Activated B cell treated with CpG ODN at 0.5 μM for 24 hours (primary cell): ENCODE results near the gene PODNL1. TPM values are rescaled to one million over a fixed set of nuclear protein-coding genes. Genes with fewer than 3 reads are reported as not detected.

Experiments
- ATAC-seq: fragments of 200-7000 bp; cut with Tn5 transposase; one replicate; pipeline ENCODE4 v1.10.0; 2021; ENCODE audit warnings: low read depth, mild to moderate bottlenecking, moderate library complexity
- CTCF ChIA-PET: fragments of 350-600 bp; sonication (Branson Sonifier 250); formaldehyde crosslinking; loops from one replicate; lab custom pipeline; 2021; ENCODE audit warnings: antibody characterized with exemption; lab: Charles Lee
- POLR2A ChIA-PET: fragments of 350-600 bp; sonication (Branson Sonifier 250); formaldehyde crosslinking; loops from one replicate; lab custom pipeline; 2021; ENCODE audit warnings: antibody characterized with exemption; lab: Charles Lee
- DNase-seq: peaks from one replicate; pipeline ENCODE4 v3.0.0; 2022
- H3K27ac Mint-ChIP-seq: one replicate; pipeline ENCODE4 v1.8.0; 2020; ENCODE audit warnings: mixed read lengths
- H3K27me3 Mint-ChIP-seq: one replicate; pipeline ENCODE4 v1.8.0; 2021; ENCODE audit warnings: mixed read lengths
- H3K36me3 Mint-ChIP-seq: one replicate; pipeline ENCODE4 v1.8.0; 2021; ENCODE audit warnings: low read depth, mixed read lengths
- H3K4me1 Mint-ChIP-seq: one replicate; pipeline ENCODE4 v1.8.0; 2021; ENCODE audit warnings: mixed read lengths
- H3K4me3 Mint-ChIP-seq: one replicate; pipeline ENCODE4 v1.8.0; 2020; ENCODE audit warnings: mild to moderate bottlenecking, mixed read lengths
- H3K9me3 Mint-ChIP-seq: one replicate; pipeline ENCODE4 v1.8.0; 2020; ENCODE audit warnings: mixed read lengths
- CTCF ChIP-seq: fragments of 200-600 bp; IDR thresholded peaks from one replicate; pipeline ENCODE4 v1.8.0; 2022; ENCODE audit warnings: antibody characterized with exemption, mild to moderate bottlenecking
- intact Hi-C: fragments of 100-400 bp; cut with micrococcal nuclease; formaldehyde crosslinking; loops from one replicate; pipeline ENCODE4 v1.15.1; 2024
- total RNA-seq: library from RNA; stranded (reverse); gene quantifications from 2 replicates; pipeline ENCODE4 v1.2.3, GENCODE V29; 2022

Gene PODNL1
- 0.44 TPM in 1 of 2 replicates, not detected in the other for total RNA-seq

GRCh38 chr19:13938301-13939064 is at the start of gene PODNL1:
Gene PODNL1 (minus strand): TSS chr19:13938417. CDS start chr19:13938181, 236 bp downstream.
- Mint-ChIP-seq H3K27ac (no peak within 1 kb of the TSS), H3K27me3 (peaks cover 4% of the 10 kb centered on the region), H3K36me3 (no peaks in the 10 kb centered on the region), H3K4me1 (peaks cover 2% of the 10 kb centered on the region), H3K9me3 (no peaks in the 10 kb centered on the region), H3K4me3 (no peak within 1 kb of the TSS)
- ATAC-seq (no peak), DNase-seq (no peak)
- no peak for TF ChIP-seq CTCF
- intact Hi-C loops = no loop called here
- ChIA-PET POLR2A (no interaction called here), CTCF (no interaction called here)

- ATAC-seq (no peak), DNase-seq (no peak)
- H3K27ac Mint-ChIP-seq = peak overlapping the region; percentile 97
- intact Hi-C loops = no loop called here
- TF ChIP-seq CTCF = no peak
- POLR2A ChIA-PET = interaction anchor here (0.6 to 7.1 kb wide), 12 partner anchors 8 to 193 kb away, joined by 3 to 107 read pairs (median 6); partner anchors contain the start of genes DCAF15, IL27RA and RFX1
- H3K27me3 Mint-ChIP-seq = no peaks in the 10 kb centered on the region
- H3K9me3 Mint-ChIP-seq = no peaks in the 10 kb centered on the region
- H3K4me1 Mint-ChIP-seq = peaks cover 70% of the 10 kb centered on the region
- peaks cover 32% of the 10 kb centered on the region for H3K36me3 Mint-ChIP-seq
- CTCF ChIA-PET = interaction anchor here (1.2 kb wide), 1 partner anchor 44 kb away, joined by 5 read pairs; the partner anchor contains the start of gene IL27RA
- peak overlapping the region; percentile 60 for H3K4me3 Mint-ChIP-seq
Measured at GRCh38 chr19:13987101-13987890, 49.1 kb upstream of the PODNL1 start.

- TF ChIP-seq CTCF = no peak
- ATAC-seq = peak; percentile 83
- ChIA-PET POLR2A (interaction anchor here (0.5 to 7.1 kb wide), 12 partner anchors 8 to 210 kb away, joined by 3 to 107 read pairs (median 5); partner anchors contain the start of genes DCAF15, IL27RA and RFX1), CTCF (no interaction called here)
- Mint-ChIP-seq H3K9me3 (no peaks in the 10 kb centered on the region), H3K4me3 (peak overlapping the region; percentile 60), H3K36me3 (peaks cover 30% of the 10 kb centered on the region), H3K4me1 (peaks cover 78% of the 10 kb centered on the region), H3K27me3 (no peaks in the 10 kb centered on the region), H3K27ac (peak overlapping the region; percentile 97)
- peak; percentile 94 for DNase-seq
- intact Hi-C loops = loop anchor here (1.0 kb wide), 4 partner anchors 20 to 46 kb away; partner anchors contain the start of genes DCAF15 and RFX1
Measured at GRCh38 chr19:13986348-13986904, 48.2 kb upstream of the PODNL1 start.

DNA sequence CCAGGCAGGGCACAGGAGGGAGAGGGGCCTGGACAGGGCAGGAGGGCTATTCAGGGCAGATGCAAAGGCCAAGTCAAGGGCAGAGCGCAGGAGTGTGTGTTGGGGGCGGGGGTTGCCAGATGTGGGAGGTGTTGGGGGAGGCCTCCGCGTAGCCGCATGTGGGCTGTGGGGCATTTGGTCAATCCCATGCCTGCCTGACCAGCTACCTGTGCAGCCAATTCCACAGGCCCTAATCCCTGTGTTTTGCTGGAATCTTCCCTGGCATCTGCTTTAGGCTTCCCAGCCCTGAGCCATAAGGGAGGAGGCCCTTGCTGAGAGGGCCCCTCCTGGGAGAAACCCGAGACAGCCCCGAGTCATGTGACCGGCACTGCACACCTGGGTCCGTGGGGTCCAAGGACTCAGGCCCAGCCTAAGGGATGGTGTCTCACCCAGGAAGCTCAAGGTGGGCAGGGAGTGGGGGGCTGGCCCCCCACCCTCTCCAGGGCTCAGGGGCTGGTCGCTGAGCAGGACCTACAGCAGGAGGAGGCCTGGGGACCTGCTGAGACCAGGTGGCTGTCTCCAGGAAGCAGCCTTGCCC is 47.6 kb upstream of the PODNL1 start:
- Mint-ChIP-seq H3K4me1 (peaks cover 82% of the 10 kb centered on the region), H3K36me3 (peaks cover 25% of the 10 kb centered on the region), H3K27me3 (no peaks in the 10 kb centered on the region), H3K4me3 (peak overlapping the region; percentile 80), H3K27ac (peak overlapping the region; percentile 97), H3K9me3 (no peaks in the 10 kb centered on the region)
- no peak for TF ChIP-seq CTCF
- DNase-seq = no peak
- POLR2A ChIA-PET = interaction anchor here (0.5 to 7.1 kb wide), 12 partner anchors 7 to 209 kb away, joined by 3 to 107 read pairs (median 5); partner anchors contain the start of genes DCAF15, IL27RA and RFX1
- intact Hi-C loops = loop anchor here (1.0 kb wide), 4 partner anchors 20 to 46 kb away; partner anchors contain the start of genes DCAF15 and RFX1
- peak; percentile 12 for ATAC-seq
- CTCF ChIA-PET = interaction anchor here (0.8 to 1.6 kb wide), 3 partner anchors 33 to 63 kb away, joined by 3 to 4 read pairs (median 4); partner anchors contain the start of gene IL27RA
